Fibroblast of the aortic adventitia (primary cell): ENCODE measurements around the gene SLC12A3. TPM values are rescaled to one million over a fixed set of nuclear protein-coding genes. Genes with fewer than 3 reads are reported as not detected.

Experiments used
- DNase-seq: peaks from one replicate; pipeline ENCODE4 v3.0.0-alpha.2; 2010; ENCODE audit warnings: low read depth
- H3K4me3 ChIP-seq: 2 replicates; pipeline ENCODE4 v1.5.1; 2011; ENCODE audit warnings: low read depth, mild to moderate bottlenecking, control low read depth, low read length, moderate library complexity
- total RNA-seq: library from RNA; depleted of rRNA; stranded (reverse); fragments of >200 nt; gene quantifications from 2 replicates; pipeline ENCODE4 v1.2.3, GENCODE V29; 2012; ENCODE audit warnings: low replicate concordance
- TF ChIP-seq, protein P1 (sequence below): IDR thresholded peaks from 2 replicates; pipeline ENCODE4 v1.5.1; 2011; ENCODE audit warnings: mild to moderate bottlenecking, low read length, control low read depth, inconsistent platforms; ENCODE audit not compliant: insufficient read depth

The SLC12A3 gene, protein sequence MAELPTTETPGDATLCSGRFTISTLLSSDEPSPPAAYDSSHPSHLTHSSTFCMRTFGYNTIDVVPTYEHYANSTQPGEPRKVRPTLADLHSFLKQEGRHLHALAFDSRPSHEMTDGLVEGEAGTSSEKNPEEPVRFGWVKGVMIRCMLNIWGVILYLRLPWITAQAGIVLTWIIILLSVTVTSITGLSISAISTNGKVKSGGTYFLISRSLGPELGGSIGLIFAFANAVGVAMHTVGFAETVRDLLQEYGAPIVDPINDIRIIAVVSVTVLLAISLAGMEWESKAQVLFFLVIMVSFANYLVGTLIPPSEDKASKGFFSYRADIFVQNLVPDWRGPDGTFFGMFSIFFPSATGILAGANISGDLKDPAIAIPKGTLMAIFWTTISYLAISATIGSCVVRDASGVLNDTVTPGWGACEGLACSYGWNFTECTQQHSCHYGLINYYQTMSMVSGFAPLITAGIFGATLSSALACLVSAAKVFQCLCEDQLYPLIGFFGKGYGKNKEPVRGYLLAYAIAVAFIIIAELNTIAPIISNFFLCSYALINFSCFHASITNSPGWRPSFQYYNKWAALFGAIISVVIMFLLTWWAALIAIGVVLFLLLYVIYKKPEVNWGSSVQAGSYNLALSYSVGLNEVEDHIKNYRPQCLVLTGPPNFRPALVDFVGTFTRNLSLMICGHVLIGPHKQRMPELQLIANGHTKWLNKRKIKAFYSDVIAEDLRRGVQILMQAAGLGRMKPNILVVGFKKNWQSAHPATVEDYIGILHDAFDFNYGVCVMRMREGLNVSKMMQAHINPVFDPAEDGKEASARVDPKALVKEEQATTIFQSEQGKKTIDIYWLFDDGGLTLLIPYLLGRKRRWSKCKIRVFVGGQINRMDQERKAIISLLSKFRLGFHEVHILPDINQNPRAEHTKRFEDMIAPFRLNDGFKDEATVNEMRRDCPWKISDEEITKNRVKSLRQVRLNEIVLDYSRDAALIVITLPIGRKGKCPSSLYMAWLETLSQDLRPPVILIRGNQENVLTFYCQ
- total RNA-seq: not detected in 2 replicates

DNA sequence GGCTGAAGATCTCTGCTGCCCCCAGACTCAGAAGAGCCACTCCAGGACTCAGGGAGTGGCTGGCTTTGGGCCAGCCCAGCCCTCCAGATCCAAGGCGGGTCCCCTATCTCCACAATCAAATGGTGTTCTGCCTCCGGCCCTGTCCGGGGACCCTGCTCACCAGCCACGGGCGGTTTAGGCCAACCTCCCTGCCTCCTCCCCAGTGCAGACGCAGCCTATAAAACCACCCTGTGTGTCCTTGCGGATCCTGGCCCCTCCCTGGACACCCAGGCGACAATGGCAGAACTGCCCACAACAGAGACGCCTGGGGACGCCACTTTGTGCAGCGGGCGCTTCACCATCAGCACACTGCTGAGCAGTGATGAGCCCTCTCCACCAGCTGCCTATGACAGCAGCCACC, at the start of gene SLC12A3:
Gene SLC12A3, plus strand, starts transcription at position 248 of the 400 bp plus-strand sequence. Its CDS starts 29 bp downstream, at position 277.
- DNase-seq: no peak
- H3K4me3 ChIP-seq: no peak within 1 kb of the TSS
- TF ChIP-seq, protein P1, sequence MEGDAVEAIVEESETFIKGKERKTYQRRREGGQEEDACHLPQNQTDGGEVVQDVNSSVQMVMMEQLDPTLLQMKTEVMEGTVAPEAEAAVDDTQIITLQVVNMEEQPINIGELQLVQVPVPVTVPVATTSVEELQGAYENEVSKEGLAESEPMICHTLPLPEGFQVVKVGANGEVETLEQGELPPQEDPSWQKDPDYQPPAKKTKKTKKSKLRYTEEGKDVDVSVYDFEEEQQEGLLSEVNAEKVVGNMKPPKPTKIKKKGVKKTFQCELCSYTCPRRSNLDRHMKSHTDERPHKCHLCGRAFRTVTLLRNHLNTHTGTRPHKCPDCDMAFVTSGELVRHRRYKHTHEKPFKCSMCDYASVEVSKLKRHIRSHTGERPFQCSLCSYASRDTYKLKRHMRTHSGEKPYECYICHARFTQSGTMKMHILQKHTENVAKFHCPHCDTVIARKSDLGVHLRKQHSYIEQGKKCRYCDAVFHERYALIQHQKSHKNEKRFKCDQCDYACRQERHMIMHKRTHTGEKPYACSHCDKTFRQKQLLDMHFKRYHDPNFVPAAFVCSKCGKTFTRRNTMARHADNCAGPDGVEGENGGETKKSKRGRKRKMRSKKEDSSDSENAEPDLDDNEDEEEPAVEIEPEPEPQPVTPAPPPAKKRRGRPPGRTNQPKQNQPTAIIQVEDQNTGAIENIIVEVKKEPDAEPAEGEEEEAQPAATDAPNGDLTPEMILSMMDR: no peak

DNA sequence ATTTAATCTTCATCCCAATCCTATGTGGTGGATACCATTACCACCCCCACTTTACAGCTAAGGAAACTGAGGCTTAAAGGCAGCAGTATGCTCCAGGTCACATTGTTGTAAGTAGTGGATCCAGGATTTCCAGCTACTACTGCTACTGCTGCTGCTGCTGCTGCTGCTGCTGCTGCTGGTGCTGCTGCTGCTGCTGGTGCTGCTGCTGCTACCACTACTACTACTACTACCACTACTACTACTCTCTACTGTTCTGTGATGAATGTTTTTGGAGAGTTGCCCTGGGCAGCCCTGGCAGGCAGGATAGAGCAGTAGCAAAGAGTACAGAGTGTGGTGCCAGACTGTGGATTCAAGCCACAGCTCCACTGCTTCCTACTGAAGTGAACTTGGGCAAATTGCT, 49.3 kb upstream of the SLC12A3 start:
- TF ChIP-seq, protein P1: no peak
- no peak for DNase-seq

DNA sequence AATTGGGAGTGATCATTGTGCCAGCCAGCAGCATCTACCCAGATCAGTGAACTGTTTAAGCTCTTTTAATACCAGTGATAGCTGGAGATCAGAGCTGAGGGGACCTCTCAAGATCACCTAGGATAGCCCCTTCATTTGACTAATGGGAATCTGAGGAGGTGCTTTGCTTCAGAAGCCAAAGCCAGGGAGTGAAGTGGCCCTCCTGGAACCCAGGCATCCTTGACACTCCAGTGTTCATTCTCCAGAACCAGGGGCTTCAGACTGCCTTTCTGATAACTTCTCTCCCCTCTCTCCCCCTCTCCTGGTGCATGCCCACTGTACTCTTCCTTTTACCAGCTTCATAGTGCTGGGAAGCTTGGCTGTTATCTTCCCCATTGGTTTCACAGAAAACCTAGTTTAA, 48.0 kb upstream of the SLC12A3 start:
- H3K4me3 ChIP-seq: no peak overlapping the region

More for the DNA sequence above, 49.3 kb upstream of the SLC12A3 start:
- no peak overlapping the region for H3K4me3 ChIP-seq

DNA sequence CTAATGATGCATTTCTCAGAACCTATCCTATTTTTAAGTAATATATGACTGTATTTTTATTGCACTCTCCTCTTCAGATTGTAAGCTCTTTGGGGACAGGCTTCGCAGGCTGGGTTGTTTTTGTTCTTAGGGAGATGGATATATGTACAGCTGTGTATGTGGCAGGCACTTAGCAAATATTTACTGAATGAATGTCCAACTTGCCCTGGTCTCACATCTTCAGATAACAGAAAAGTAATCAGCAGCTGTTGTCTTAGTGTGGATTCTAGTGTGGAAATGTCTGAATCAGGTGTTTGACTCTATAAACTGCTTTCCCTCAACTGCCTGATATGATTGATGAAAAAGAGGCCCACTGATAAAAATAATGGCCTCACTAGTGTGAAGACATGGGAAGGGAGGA, 47.1 kb upstream of the SLC12A3 start:
- TF ChIP-seq, protein P1: no peak
- no peak overlapping the region for H3K4me3 ChIP-seq
- no peak for DNase-seq

More for the DNA sequence above, 48.0 kb upstream of the SLC12A3 start:
- DNase-seq: no peak
- TF ChIP-seq, protein P1: no peak

DNA sequence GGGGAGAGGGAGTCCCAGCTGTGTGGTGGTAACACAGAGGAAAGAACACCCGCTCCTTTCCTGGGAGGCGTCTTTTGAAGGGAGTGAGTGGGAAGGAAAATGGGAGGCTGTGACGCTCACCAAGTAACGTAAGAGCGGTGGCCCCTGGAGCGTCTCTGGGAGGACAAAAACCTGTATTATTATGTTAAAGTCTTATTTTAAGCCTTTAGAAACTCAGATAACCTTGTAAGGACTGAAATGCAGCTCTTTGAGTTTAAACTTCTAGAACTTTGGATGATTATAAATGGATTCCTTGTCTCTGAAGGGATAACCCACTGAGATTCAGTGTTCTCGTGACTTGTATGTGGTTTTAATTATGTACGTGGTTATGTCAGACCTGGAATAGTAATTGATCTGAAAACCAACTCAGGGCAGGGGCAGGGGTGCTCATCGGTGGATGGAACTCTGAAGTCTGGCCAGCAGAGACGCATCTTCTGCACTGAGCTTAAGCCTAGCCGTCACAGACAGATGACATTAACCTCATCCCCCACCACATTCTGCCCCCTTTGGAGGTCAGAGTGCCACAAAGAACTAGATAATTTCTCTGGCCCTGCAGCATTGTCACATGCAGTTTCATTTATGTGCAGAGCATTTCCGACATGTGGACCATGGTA, 41.8 kb upstream of the SLC12A3 start:
- H3K4me3 ChIP-seq: no peak overlapping the region
- DNase-seq: no peak
- TF ChIP-seq, protein P1: no peak

DNA sequence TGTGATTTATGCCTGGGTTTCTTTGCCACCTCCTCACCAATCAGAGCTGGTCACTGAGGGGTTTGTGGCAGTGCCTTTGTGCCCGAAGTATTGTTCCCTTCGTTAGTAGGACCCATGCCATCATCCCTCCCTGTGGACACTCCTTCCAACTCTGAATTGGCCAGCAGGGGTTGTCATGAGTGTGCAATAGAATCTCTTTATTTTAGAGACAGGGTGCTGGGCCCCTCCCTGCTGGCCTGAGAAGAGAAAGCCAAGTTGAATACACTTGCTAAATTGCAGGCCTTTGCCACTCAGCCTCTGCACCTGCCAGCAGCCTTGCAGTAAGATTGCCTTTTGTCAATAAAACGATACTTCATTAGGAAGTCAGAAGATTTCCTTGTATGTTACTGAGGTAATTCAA, 40.7 kb upstream of the SLC12A3 start:
- TF ChIP-seq, protein P1: peak; percentile 38
- DNase-seq: no peak
- H3K4me3 ChIP-seq: no peak overlapping the region
